ENCODE results near the gene IFNG.

- no peak for TF ChIP-seq CTCF (optimal IDR thresholded peaks at IDR 0.05 in 1 of 3, IDR thresholded peaks at IDR 0.05 in 1 of 3, conservative IDR thresholded peaks at IDR 0.05 in 1 of 3; ENCODE audit: extremely low read depth in 1 of 3, insufficient read depth in 2 of 3, low read length in 3 of 3)
- no peak for TF ChIP-seq EZH2 (IDR thresholded peaks at IDR 0.05; ENCODE audit: low read length)
Measured at GRCh38 chr12:68139001-68139400, 20.5 kb downstream of the IFNG start.

Data from keratinocyte (primary cell).